Hepatocyte (in vitro differentiated cells): ENCODE results near the gene TSACC.

Experiments used
- CTCF ChIP-seq: fragments of 200-600 bp; sonication (generic); IDR thresholded peaks from 2 replicates; pipeline ENCODE4 v1.5.1; 2016; ENCODE audit warnings: antibody characterized with exemption, mild to moderate bottlenecking; ENCODE audit not compliant: poor library complexity
- EZH2phosphoT487 ChIP-seq: fragments of 200-600 bp; sonication (generic); IDR thresholded peaks from one replicate; pipeline ENCODE4 v1.6.1; 2018; ENCODE audit warnings: antibody characterized with exemption, mild to moderate bottlenecking, low read depth, moderate library complexity; ENCODE audit not compliant: unreplicated experiment, severe bottlenecking

- TF ChIP-seq CTCF (no peak), EZH2phosphoT487 (no peak)
Measured at GRCh38 chr1:156303241-156303640, 35.1 kb upstream of the TSACC start.
